HPDE6-E6E7 (cell line): ENCODE results near the gene POLR2B.
A peak's percentile ranks its signal among the peaks of the same experiment; 100 is the strongest.
"Not testable (repeated sequence)": the region's sequence is repeated elsewhere in the genome, so short reads cannot be mapped to it uniquely, and the experiment has no call there.

ENCODE experiments used
- DNase-seq: peaks from one replicate; pipeline ENCODE4 v3.0.0; 2011; ENCODE audit warnings: missing footprints; ENCODE audit errors: extremely low spot score

POLR2B gene

GRCh38 chr4:56978750-56979303 lies at the start of gene POLR2B:
Gene POLR2B, plus strand, starts transcription at chr4:56978896. Its CDS starts 90 bp downstream, at chr4:56978986.
- peak; percentile 84 for DNase-seq

- DNase-seq: no peak
These were observed 48.1 kb upstream of the POLR2B start for GRCh38 chr4:56930638-56931037.

GRCh38 chr4:56931924-56932323 lies 46.8 kb upstream of the POLR2B start:
- DNase-seq: no peak

GRCh38 chr4:56937262-56937661 lies 41.4 kb upstream of the POLR2B start:
- DNase-seq: peak; percentile 48

GRCh38 chr4:56939826-56940225 lies 38.9 kb upstream of the POLR2B start:
- DNase-seq: not testable (repeated sequence)

GRCh38 chr4:56940403-56940802 lies 38.3 kb upstream of the POLR2B start:
- no peak for DNase-seq

GRCh38 chr4:56940971-56941370 lies 37.7 kb upstream of the POLR2B start:
- no peak for DNase-seq

GRCh38 chr4:56941403-56941802 lies 37.3 kb upstream of the POLR2B start:
- DNase-seq: no peak

GRCh38 chr4:56953680-56954520 lies 24.8 kb upstream of the POLR2B start:
- no peak for DNase-seq

GRCh38 chr4:56958111-56958517 lies 20.6 kb upstream of the POLR2B start:
- peak; percentile 56 for DNase-seq

- DNase-seq: no peak
These were observed 19.6 kb upstream of the POLR2B start for GRCh38 chr4:56959100-56959499.

GRCh38 chr4:56961107-56961500 lies 17.6 kb upstream of the POLR2B start:
- no peak for DNase-seq

- no peak for DNase-seq
These were observed 7.3 kb upstream of the POLR2B start for GRCh38 chr4:56971383-56971782.

- DNase-seq: no peak
These were observed 6.3 kb upstream of the POLR2B start for GRCh38 chr4:56972389-56972788.

GRCh38 chr4:56972809-56973208 lies 5.9 kb upstream of the POLR2B start:
- DNase-seq: no peak

- DNase-seq: no peak
These were observed 5.4 kb upstream of the POLR2B start for GRCh38 chr4:56973336-56973735.

GRCh38 chr4:56976283-56976836 lies 2.3 kb upstream of the POLR2B start:
- peak; percentile 13 for DNase-seq

GRCh38 chr4:56976837-56977320 lies 1.8 kb upstream of the POLR2B start:
- peak; percentile 63 for DNase-seq

GRCh38 chr4:56977321-56978012 lies 1.2 kb upstream of the POLR2B start, which contains the start of gene NOA1:
Gene NOA1, minus strand, starts transcription at chr4:56977606. Its CDS starts 21 bp downstream, at chr4:56977585.
- DNase-seq: peak; percentile 90

GRCh38 chr4:56979421-56980072 lies 851 bp downstream of the POLR2B start:
- DNase-seq: no peak

GRCh38 chr4:56981795-56982201 lies 3.1 kb downstream of the POLR2B start:
- DNase-seq: no peak

- no peak for DNase-seq
These were observed 7.5 kb downstream of the POLR2B start for GRCh38 chr4:56986192-56986591.
